Kasumi-1 (cell line): ENCODE data around the gene COL26A1.
A peak's percentile ranks its signal among the peaks of the same experiment; 100 is the strongest.

Experiments used
- DNase-seq, 2 experiments: peaks; one replicate each; lab custom pipeline; 2025; lab: John Stamatoyannopoulos, UW

The COL26A1 gene

DNA sequence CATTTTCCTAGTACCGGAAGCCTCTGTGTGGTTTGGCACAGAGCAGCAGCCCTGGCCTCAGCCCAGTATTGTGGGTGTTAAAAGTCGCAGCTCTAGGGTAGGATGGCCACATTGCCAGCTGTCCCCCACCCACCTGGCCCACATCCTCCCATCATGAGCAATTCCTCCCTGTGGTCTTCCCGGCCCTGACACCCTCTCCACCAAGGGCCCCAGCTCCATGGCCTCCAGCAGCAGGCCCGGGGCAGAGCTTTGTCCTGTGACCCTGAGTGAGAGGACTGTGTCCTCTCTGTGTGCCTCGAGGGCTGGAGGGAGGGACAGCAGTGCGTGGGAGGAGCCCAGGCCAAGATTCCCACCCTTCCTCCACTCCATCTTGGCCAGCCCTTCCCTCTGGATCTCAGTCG lies 172.7 kb downstream of the COL26A1 start:
- no peak for DNase-seq

DNA sequence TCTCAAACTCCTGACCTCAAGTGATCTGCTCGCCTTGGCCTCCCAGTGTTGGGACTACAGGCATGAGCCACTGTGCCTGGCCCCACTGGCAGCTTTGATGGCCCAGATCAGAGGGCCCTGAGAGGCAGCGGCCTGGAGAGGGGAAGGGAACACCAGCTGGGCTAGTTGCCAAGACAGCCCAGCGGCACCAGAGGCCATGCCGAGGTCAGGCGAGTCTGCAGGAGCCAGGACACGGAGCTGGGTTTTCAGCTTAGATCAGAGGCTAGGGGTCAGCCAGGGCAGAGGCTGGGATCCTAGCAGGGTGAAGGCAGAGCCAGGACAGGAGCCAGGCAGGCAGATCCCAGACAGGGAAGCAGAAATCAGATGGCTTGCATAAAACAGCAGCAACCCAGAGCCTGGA lies 173.6 kb downstream of the COL26A1 start:
- no peak for DNase-seq

DNA sequence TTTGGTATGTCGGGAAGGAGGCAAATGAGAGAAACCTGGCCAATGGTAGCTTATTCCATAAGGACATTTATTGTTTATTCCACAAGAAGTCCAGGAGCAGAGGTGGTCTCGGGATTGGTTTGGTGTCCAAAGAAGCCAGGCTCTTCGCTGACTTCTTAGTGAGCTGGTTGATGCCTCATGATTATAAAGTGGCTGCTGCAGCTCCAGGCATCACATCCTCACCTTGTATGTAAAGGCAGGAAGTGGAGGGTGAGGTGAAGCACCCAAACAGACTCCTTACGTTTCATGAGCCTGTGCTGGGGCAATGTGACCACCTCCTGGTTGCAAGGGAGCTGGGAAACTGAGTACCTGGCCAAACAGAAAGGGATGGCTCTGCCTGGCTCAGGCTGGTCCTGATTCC lies 174.0 kb downstream of the COL26A1 start:
- DNase-seq, result no peak

DNA sequence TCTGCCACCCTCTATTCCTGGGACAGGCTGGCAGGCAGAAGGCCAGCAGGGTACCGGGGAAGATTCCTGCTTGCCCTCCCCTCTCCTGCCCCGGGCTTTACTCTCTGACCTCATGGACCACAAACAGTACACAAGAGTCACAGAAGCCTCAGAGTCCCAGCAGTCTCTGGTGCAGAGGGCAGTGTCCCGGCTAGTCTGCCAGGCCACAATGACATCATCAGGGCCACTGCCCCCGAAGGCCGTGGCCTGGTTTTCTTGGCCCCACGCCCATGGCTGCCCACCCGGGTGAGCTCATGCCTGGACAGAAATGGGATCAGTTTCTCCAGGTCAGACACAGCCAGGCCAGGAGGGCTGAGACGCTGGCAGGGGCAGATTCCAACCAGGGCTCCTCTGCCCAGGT lies 174.5 kb downstream of the COL26A1 start:
- no peak for DNase-seq

DNA sequence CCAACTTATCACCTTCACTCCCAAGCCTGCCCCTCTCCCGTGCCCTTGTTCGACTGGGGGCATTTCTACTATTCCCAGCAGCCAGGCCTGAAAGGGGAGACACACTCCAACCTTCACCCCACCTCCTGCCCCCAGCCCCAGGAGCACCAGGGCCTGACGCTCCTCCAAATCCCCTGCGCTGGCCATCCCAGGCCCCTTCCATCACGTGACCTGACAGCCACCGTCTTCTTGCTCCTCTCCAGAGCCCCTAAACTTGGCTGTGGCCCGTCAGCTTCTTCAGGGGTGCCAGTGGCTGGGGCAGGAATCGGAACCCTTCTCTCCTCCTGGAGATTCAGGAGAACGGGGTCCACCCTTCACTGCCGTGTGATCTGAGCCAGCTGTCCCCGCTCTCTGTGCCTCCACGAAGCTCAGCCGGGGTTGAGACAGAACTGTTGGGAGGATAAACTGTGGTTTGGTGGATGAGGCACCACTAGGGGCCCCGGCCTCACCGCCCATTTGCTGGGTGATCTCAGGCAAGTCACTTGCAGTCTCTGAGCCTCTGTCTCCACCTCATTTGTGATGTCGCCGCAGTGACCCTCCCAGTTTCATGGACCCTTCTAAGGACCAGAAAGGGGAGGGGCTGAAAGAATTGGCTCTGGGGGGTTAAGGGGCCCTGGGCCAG lies 175.4 kb downstream of the COL26A1 start:
- DNase-seq, result no peak

DNA sequence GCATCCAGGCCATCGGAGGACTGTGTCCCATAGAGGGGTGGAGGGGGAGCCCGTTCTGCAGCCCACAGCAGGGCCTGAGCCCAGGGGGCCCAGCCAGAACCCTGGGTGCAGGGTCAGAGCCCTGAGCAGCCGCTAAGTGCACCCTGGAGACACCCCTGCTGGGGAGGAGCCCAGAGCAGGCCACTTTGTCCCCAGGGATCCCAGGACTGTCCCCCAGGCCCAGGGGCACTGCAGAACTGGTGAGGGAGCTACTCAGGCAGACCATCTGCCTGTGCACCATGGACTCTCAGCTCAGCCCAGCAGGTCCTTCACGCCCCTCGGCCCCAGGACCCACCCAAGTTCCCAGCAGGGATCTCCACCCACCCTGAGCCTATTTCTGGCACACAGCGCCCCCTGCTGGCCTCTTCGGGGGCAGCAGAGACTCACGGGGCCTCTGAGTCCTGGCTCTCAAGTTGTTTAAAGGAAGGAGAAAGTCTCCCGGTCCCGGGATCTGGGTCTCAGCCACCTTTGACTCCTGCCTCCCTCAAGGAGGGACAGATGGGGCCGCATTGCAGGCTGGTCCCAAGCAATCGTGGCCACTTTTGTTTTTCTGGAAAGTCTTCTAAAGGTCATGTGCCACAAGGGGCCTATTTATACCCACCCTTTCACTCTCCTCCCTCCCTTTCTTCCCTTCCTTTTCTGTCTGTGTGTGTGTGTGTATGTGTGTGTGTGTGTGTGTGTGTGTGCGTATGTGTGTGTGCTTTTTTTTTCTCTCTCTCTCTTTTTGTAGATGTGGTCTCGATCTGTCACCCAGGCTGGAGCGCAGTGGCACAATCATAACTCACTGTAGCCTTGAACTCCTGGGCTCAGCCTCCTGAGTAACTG lies 176.2 kb downstream of the COL26A1 start:
- DNase-seq, result peak; percentile 47 to 50

DNA sequence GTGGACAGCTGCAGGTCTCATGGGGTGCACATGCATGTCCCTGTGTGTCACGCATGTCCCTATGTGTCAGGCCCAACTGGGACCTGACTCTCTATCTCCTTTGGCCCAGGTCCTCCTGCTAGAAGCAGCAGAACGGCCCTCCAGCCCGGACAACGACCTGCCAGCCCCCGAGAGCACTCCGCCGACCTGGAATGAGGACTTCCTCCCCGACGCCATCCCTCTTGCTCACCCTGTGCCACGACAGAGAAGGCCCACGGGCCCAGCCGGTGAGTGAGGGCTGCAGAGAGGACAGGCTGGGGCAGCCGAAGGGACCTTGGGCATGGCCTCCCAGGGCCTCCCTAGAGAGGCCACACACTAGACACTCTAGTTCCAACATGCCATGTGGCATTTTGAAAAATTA lies 177.1 kb downstream of the COL26A1 start:
- no peak for DNase-seq

DNA sequence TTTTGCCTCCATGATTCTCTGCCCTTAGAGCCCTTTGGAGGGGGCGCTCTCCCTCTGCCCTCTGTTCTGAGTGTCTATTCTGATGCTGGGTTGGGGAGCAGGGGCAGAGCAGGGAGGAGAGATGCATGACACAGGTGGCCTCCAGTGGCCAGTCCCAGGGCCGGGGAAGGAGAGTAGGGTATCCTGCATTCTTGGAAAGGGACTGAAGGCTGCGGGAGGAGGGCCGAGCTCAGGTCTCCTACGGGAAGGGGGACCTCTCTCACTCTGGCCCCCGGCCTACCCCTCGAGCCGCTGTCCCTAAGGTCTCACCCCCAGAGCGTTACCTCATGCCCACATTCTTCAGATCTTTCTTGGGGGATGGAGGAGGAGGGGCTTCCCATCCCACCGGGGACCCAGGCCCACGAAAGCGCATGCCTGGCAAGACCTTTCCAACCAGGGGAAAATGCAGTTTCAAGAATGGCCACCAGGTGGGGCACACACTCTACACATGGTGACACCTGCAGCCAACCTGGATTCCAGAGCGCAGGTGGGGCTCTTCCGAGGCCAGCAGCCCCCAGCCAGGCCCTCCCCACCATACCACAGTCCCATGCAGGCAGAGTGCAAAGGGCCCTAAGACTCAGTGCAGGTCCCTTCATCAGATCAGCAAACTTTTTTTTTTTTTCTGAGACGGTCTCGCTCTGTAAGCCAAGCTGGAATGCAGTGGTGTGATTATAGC lies 180.0 kb downstream of the COL26A1 start:
- peak in 1 of 2 experiments; percentile 5 for DNase-seq

DNA sequence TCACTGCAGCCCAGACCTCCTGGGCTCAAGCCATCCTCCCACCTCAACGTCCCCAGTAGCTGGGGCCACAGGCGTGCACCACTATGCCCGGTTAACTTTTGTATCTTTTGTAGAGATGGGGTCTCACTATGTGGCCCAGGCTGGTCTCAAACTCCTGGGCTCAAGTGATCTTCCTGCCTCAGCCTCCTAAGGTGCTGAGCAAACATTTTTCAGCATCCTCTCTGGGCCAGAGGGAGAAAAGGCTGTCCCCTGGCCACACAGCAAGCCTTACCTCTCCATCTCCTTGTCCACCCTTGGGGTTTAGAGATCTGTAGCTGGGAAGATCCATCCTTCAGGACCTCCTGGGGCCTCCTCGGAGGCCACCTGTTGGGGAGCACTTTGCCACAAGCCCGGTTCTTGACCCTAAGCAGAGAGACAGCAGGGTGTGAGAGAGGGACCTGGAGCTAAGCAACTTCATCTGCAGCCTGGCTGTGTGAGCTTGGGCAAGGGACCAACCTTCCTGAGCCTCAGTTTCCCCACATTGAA lies 180.6 kb downstream of the COL26A1 start:
- DNase-seq, result no peak

DNA sequence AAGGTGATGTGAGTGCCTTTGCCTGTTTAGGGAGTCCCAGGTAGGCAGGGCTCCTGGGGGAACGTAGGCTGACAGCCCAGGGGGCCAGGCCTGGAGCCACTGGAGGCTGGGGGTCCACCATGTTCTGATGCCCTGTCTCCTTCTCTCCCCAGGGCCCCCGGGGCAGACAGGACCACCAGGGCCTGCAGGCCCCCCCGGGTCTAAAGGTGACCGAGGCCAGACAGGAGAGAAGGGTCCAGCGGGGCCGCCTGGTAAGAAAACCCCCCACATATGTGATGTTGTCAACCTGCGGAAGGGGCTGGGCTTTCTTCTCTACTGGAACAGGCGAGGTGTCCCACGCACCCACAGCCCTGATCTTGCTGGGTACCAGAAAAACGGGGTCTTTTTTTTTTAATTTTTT lies 181.2 kb downstream of the COL26A1 start:
- no peak for DNase-seq

DNA sequence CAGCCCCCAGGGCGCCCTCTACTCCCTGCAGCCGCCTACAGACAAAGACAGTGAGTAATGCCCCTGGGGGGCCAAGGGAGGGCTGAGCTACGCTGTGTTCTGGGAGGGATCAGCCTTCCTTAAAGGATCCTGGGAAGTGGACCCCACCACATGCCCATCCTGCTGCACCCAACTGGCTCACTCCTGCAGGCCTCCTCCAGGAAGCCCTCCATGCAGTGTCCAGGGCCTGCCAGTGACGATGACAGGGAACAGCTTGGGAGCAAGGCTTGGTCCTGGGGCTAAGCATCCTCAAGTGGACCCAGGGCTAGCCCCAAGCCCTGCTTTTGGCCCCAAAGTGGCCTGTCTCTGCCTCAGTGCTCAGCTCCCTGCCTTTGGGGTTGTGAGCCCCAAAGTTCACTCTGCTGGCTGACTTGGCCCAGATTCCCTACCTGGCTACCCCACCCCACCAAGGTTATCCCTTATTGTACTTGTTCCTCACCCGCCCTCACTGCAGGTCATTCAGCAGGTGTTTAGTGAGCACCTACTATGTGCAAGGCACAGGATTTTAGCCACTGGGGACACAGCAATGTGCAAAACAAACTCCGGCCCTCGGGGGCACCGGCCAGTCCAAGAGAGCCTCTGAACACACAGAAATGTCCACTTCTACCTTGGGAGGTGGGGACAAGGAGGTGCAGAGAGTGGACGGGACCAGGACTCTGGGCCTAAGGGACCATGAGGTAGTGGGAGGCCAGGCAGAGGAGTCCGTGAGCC lies 182.9 kb downstream of the COL26A1 start:
- no peak for DNase-seq

DNA sequence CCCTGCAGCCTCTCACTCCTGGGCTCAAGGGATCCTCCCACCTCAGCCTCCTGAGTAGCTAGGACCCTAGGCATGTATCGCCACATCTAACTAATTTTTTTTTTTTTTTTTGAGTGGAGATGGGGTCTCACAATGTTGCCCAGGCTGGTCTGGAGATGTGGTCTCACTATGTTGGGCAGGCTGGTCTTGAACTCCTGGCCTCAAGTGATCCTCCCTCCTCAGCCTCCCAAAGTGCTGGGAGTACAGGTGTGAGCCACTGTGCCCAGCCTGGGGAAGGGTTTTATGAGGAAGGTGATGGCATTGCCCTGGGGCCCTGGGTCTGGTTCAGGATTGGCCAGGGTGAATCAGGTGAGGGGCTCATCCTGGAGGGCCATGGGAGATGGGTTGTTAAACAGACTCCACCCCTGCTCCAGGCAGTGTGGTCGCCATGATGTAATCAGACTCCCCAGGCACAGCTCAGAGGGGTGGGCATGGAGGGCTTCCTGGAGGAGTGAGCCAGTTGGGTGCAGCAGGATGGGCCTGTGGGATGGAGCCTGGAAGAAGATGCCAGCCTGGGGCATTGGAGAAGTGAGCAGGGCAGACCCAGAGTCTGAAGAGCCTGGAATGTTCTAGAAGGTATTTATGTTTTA lies 183.7 kb downstream of the COL26A1 start:
- no peak for DNase-seq

DNA sequence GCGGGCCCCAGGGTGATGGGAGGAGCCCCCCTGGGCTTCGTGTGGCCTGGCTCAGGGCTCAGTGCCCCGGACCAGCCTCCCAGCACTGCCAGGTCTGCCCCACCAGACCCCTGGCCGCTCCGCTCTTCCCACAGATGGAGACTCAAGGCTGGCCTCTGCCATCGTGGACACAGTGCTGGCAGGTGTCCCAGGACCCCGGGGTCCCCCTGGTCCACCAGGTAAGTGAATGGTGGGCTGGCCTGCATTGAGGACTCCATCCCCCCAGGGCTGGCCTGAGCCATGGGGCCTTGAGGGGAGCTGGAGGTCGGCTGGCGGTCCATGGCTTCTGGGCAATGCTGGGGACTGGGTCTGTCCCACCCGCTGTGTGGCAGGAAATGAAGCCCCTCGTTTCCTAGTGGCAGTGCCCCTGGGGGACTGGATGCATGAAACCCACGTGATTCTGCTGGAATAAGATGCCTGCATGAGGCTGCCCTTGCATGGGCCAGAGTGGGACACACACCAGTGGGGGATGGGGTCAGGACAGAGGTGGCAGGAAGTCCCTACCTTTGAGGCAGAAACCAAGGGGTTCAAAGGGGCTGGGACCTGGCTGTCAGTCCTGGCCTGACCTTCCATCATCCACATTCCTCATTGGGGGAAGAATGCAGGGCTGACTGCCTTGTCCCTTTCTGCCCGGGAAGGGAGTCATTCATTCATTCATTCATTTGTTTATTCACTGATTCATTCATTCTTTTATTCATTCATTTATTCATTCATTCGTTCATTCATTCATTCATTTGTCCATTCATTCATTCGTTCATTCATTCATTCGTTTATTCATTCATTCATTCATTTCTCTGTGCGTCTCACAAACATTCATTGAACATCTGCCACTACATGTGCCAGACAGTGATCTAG lies 184.6 kb downstream of the COL26A1 start:
- no peak for DNase-seq

DNA sequence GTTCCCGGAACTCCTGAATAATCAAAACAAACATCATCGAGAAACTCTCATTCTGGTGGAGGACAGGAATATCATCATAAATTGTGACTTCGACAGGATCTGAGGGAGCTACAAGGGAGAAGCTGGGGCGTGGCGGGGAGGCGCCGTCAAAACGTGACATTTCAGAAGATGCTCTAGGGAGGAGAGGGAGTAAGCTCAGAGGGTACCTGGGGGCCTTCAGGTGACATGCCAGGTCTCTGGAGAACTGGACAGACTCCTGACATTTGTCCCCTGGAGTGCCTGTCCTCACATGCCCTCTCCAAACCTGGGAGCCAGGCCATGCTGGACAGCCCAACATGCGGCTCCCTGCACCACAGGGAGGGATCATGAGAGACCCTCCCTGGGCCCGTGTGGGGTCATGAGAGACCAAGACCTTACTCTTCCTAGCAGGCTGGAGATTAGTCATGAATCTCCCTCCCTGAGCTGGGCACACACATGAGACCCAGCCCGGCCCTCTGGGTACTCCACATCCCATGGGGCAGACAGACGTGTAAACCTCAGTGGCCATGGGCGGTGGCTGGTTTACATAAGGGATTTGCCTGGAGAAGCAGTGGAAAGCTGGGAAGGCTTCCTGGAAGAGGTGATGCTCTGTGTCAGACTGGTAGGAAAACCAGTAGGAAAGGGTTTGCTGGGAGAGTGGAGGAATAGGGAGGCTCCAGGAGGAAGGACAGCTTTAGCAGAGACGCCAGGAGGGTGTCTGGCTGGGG lies 185.4 kb downstream of the COL26A1 start:
- no peak for DNase-seq

DNA sequence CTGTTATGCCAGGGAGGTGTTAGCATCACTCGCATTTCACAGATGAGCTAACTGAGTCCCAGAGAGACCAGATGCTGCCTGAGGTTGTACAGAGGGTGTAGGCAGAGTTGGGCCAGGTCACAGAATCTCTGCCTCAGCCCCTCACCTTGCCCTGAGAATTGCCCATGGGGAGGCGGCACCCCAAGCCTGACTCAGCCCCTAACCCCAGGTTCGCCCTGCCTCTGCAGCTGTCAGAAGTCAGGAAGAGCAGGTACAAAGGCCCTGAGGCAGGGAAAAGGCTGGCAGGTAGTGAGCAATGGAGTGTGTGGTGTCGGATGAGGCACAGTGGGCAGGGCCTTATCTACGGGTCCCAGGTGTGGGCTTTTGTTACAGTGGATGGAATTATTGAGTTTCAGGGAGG lies 187.1 kb downstream of the COL26A1 start:
- DNase-seq, result no peak

DNA sequence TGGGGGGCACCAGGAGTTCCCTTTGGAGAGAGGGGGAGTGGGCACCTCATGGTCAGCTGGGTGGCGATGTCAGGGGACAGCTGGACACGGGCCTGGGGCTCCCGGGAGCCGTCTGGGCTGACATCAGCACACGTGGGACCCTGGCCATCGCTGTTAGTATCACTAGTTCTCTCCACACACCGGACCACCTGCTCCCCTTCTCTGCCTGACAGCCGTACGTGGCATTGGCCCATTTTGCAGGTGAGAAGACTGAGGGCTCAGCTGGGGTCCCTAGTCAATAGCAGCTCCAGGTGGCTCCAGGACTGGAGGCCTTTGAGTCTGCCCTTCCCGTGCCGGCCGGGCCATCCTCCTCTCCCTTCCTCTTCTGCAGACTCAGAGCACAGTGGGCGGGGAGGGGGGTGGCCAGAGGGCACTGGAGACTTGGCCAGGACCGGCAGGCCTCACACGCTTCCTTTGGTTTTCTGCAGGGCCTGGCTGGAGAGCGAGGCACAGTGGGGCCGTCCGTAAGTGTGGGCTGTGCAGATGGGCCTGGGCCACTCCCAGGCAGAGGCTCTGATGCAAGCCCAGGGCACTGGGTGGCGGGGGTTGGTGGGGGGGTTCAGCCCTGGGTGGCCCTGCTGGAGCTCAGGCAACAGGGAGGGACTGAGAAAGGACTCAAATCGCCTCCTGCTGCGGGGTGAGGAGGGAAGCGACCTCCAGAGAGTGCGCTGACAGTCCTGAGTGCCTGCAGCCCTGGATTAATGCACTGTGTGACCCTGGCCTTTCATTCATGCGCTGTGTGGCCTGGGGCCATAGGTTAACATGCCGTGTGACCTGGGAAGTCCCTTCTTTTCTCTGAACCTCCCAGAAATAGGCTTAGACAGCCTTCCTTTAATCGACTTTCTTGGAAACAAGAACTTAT lies 188.2 kb downstream of the COL26A1 start:
- DNase-seq, result no peak

DNA sequence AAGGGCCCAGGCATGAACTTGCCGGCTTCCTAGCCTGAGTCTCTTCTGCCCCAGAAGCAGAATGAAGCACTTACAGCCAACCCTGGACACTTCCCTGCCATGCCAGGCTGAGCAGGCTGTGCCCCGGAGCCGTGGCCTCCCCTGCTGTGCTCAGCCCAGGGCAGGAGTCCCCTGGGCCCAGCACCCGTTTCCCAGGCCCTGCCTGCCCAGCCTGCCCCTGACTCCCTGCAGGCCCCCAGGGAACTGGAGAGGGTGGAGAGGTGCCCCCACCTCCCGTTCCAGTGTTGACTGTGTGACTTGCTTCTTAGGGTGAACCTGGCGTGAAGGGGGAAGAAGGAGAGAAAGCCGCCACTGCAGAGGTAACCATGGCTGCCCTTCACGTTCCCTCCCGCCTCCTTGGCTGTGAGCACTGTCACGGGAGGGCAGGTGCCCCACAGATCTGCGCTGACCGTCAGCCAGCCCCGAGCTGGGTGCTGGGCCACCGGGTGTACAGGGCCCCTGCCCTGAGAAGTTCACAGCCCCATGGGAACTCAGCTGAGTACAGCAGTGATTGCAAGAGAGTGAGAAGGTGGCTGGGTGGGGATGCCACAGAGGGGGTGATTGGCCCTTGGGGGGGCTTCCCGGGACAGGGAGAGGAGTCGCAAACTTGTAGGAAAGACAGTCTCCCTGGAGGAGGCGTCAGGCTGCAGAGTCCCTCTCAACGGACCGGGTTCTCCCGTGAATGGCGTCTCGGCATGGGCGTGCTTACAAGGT lies 190.5 kb downstream of the COL26A1 start:
- no peak for DNase-seq
